OCI-LY1 (cell line): Measurements from ENCODE around the gene GMPPA.

Experiments used
- H2AFZ ChIP-seq: fragments of 200-600 bp; sonication (generic), shearing (Covaris generic); 2 replicates; pipeline ENCODE4 v1.6.0; 2014; ENCODE audit warnings: antibody characterized with exemption, mild to moderate bottlenecking, low read length
- H3F3A ChIP-seq: fragments of 200-600 bp; sonication (generic), shearing (Covaris generic); 2 replicates; pipeline ENCODE4 v1.6.0; 2014; ENCODE audit warnings: mild to moderate bottlenecking, antibody characterized with exemption, low read length, moderate library complexity; ENCODE audit not compliant: insufficient read depth
- H3K27ac ChIP-seq: fragments of 200-600 bp; sonication (generic); 2 replicates; pipeline ENCODE4 v1.5.1; 2014; ENCODE audit warnings: low read length, mixed run types, mild to moderate bottlenecking, low read depth; ENCODE audit not compliant: poor library complexity, severe bottlenecking
- H3K27me3 ChIP-seq: fragments of 200-600 bp; sonication (generic); 2 replicates; pipeline ENCODE4 v1.6.0; 2014; ENCODE audit warnings: antibody characterized with exemption, mild to moderate bottlenecking, low read length, moderate library complexity; ENCODE audit not compliant: insufficient read depth
- H3K36me3 ChIP-seq: fragments of 200-600 bp; sonication (generic); 2 replicates; pipeline ENCODE4 v1.6.1; 2014; ENCODE audit warnings: mild to moderate bottlenecking, antibody characterized with exemption, low read length, moderate library complexity, mixed read lengths; ENCODE audit not compliant: insufficient read depth
- H3K4me1 ChIP-seq: fragments of 200-600 bp; sonication (generic); 2 replicates; pipeline ENCODE4 v1.5.1; 2014; ENCODE audit warnings: mild to moderate bottlenecking, low read length, moderate library complexity; ENCODE audit not compliant: insufficient read depth, severe bottlenecking
- H3K4me2 ChIP-seq: fragments of 200-600 bp; sonication (generic), shearing (Covaris generic); 2 replicates; pipeline ENCODE4 v1.6.1; 2014; ENCODE audit warnings: low read length
- H3K4me3 ChIP-seq: fragments of 200-600 bp; sonication (generic); 2 replicates; pipeline ENCODE4 v1.5.1; 2014; ENCODE audit warnings: low read length, low read depth, mild to moderate bottlenecking, mixed read lengths; ENCODE audit not compliant: poor library complexity, severe bottlenecking
- H3K79me2 ChIP-seq: fragments of 200-600 bp; shearing (Covaris generic); 2 replicates; pipeline ENCODE4 v1.6.1; 2016; ENCODE audit warnings: mixed run types, low read length, mixed read lengths; ENCODE audit not compliant: insufficient read depth
- H3K9ac ChIP-seq: fragments of 200-600 bp; sonication (generic), shearing (Covaris generic); 2 replicates; pipeline ENCODE4 v1.6.1; 2014; ENCODE audit warnings: mild to moderate bottlenecking, low read length, mixed read lengths
- H3K9me2 ChIP-seq: fragments of 200-600 bp; sonication (generic), shearing (Covaris generic); 2 replicates; pipeline ENCODE4 v1.6.1; 2014; ENCODE audit warnings: low read depth, mild to moderate bottlenecking, low read length, mixed read lengths
- H3K9me3 ChIP-seq: fragments of 200-600 bp; shearing (Covaris generic); 2 replicates; pipeline ENCODE4 v1.6.1; 2014; ENCODE audit warnings: low read length, mixed read lengths
- H4K20me1 ChIP-seq: fragments of 200-600 bp; sonication (generic), shearing (Covaris generic); 2 replicates; pipeline ENCODE4 v1.6.0; 2016; ENCODE audit warnings: mild to moderate bottlenecking, low read length; ENCODE audit not compliant: insufficient read depth
- CTCF ChIP-seq: fragments of 200-600 bp; sonication (generic), shearing (Covaris generic); IDR thresholded peaks from 2 replicates; pipeline ENCODE4 v1.5.1; 2017; ENCODE audit warnings: mild to moderate bottlenecking, antibody characterized with exemption, low read length, moderate library complexity, mixed read lengths
- EZH2 ChIP-seq: fragments of 200-600 bp; sonication (generic), shearing (Covaris generic); IDR thresholded peaks from 2 replicates; pipeline ENCODE4 v1.8.0; 2017; ENCODE audit warnings: borderline replicate concordance, mixed run types, mild to moderate bottlenecking, antibody characterized with exemption, low read length, moderate library complexity, mixed read lengths

GMPPA gene

GRCh38 chr2:219498280-219499057, at the start of gene GMPPA:
GMPPA (plus strand) TSS chr2:219498891; CDS start chr2:219499976, 1,085 bp downstream.
- no peaks in the 10 kb centered on the region for H3K36me3 ChIP-seq
- no peaks in the 10 kb centered on the region for H3K79me2 ChIP-seq
- TF ChIP-seq EZH2, result no peak
- TF ChIP-seq CTCF, result no peak
- H3K9me2 ChIP-seq, result no peaks in the 10 kb centered on the region
- H3K4me3 ChIP-seq, result peak within 1 kb of the TSS; percentile 69
- H2AFZ ChIP-seq, result peak within 1 kb of the TSS; percentile 8; the same call in 1 of the 2 replicates
- H3K9me3 ChIP-seq, result no peaks in the 10 kb centered on the region
- H3K4me2 ChIP-seq, result peak within 1 kb of the TSS; percentile 95
- no peaks in the 10 kb centered on the region for H3F3A ChIP-seq
- no peaks in the 10 kb centered on the region for H4K20me1 ChIP-seq
- no peaks in the 10 kb centered on the region for H3K27me3 ChIP-seq
- peaks cover 22% of the 10 kb centered on the region for H3K4me1 ChIP-seq
- H3K27ac ChIP-seq, result no peak within 1 kb of the TSS
- peak within 1 kb of the TSS; percentile 77 for H3K9ac ChIP-seq

DNA sequence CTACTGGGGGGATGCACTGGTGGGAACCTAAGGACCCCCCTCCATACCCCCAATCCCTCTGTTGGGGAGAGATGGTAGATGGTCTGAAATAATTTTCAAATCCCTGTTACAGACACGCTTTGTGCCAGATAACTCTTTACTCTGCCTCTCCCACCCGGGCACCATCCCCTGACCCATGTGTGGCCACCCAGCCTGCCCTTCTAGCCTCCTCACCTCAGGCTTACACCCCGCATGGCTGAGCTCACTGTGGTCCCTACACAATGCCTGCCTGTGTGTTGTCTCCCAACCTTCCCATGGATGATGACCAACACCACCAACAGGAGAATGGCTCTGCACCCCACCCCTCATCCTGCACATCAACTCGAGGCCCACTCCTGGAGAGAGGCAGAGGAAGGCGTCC, 49.1 kb upstream of the GMPPA start:
- Histone ChIP-seq H3F3A (no peaks in the 10 kb centered on the region), H3K4me2 (no peak overlapping the region), H4K20me1 (no peaks in the 10 kb centered on the region), H3K27ac (no peak overlapping the region), H3K27me3 (no peaks in the 10 kb centered on the region; the same call in 1 of the 2 replicates), H3K9me3 (no peaks in the 10 kb centered on the region), H3K4me3 (no peak overlapping the region), H3K79me2 (no peaks in the 10 kb centered on the region), H2AFZ (no peak overlapping the region), H3K4me1 (no peaks in the 10 kb centered on the region), H3K36me3 (no peaks in the 10 kb centered on the region), H3K9ac (no peak overlapping the region), H3K9me2 (no peaks in the 10 kb centered on the region)
- TF ChIP-seq CTCF, result no peak
- TF ChIP-seq EZH2, result no peak

- Histone ChIP-seq H2AFZ (no peak overlapping the region), H3K9ac (no peak overlapping the region), H3K36me3 (no peaks in the 10 kb centered on the region), H3K9me2 (no peaks in the 10 kb centered on the region), H3K27ac (no peak overlapping the region), H4K20me1 (no peaks in the 10 kb centered on the region), H3K9me3 (no peaks in the 10 kb centered on the region), H3K4me1 (no peaks in the 10 kb centered on the region), H3K4me2 (no peak overlapping the region), H3K27me3 (no peaks in the 10 kb centered on the region; the same call in 1 of the 2 replicates), H3F3A (no peaks in the 10 kb centered on the region), H3K79me2 (no peaks in the 10 kb centered on the region), H3K4me3 (no peak overlapping the region)
- no peak for TF ChIP-seq CTCF
- no peak for TF ChIP-seq EZH2
Observed at GRCh38 chr2:219451661-219452360, 46.9 kb upstream of the GMPPA start.
